GM19328 (cell line): Measurements from ENCODE around the gene NNMT.

ENCODE experiments used
- ATAC-seq: cut with Tn5 transposase; IDR thresholded peaks from one replicate; pipeline ENCODE4 v1.9.1; 2021; ENCODE audit warnings: mild to moderate bottlenecking, moderate library complexity; ENCODE audit not compliant: unreplicated experiment

NNMT gene

GRCh38 chr11:114295676-114296604, at the start of gene NNMT:
Gene NNMT (plus strand): TSS chr11:114296399. CDS start chr11:114296557, 158 bp downstream.
- no peak for ATAC-seq

GRCh38 chr11:114247070-114247789, 49.0 kb upstream of the NNMT start:
- ATAC-seq = no peak

- no peak for ATAC-seq
Measured at GRCh38 chr11:114250180-114250579, 46.0 kb upstream of the NNMT start.

GRCh38 chr11:114250993-114251814, 45.0 kb upstream of the NNMT start:
- ATAC-seq = no peak

GRCh38 chr11:114251815-114252337, 44.3 kb upstream of the NNMT start:
- ATAC-seq = no peak

GRCh38 chr11:114252767-114253166, 43.4 kb upstream of the NNMT start:
- no peak for ATAC-seq

- ATAC-seq = no peak
Measured at GRCh38 chr11:114253771-114254170, 42.4 kb upstream of the NNMT start.

GRCh38 chr11:114254571-114255146, 41.5 kb upstream of the NNMT start:
- ATAC-seq = no peak

GRCh38 chr11:114255289-114255688, 40.9 kb upstream of the NNMT start:
- no peak for ATAC-seq

- no peak for ATAC-seq
Measured at GRCh38 chr11:114256176-114256966, 39.8 kb upstream of the NNMT start.

- ATAC-seq = no peak
Measured at GRCh38 chr11:114256967-114257286, 39.3 kb upstream of the NNMT start.

GRCh38 chr11:114257621-114258558, 38.3 kb upstream of the NNMT start:
- ATAC-seq = no peak

GRCh38 chr11:114258696-114259095, 37.5 kb upstream of the NNMT start:
- no peak for ATAC-seq

- ATAC-seq = no peak
Measured at GRCh38 chr11:114259124-114259526, 37.1 kb upstream of the NNMT start.

GRCh38 chr11:114259551-114259983, 36.6 kb upstream of the NNMT start:
- no peak for ATAC-seq

- no peak for ATAC-seq
Measured at GRCh38 chr11:114260077-114260476, 36.1 kb upstream of the NNMT start.

- ATAC-seq = no peak
Measured at GRCh38 chr11:114260483-114260882, 35.7 kb upstream of the NNMT start.

GRCh38 chr11:114261791-114262190, 34.4 kb upstream of the NNMT start:
- ATAC-seq = no peak
